HG03432 (cell line): ENCODE data around the gene LNP1.
"Not testable (repeated sequence)": the region's sequence is repeated elsewhere in the genome, so short reads cannot be mapped to it uniquely, and the experiment has no call there.

ENCODE experiments used
- ATAC-seq: cut with Tn5 transposase; IDR thresholded peaks from one replicate; pipeline ENCODE4 v1.9.1; 2021; ENCODE audit warnings: mild to moderate bottlenecking, moderate library complexity; ENCODE audit not compliant: unreplicated experiment

Gene LNP1

GRCh38 chr3:100427699-100428098 lies 26.4 kb downstream of the LNP1 start:
- ATAC-seq: no peak

GRCh38 chr3:100429187-100429716 lies 27.9 kb downstream of the LNP1 start:
- no peak for ATAC-seq

- ATAC-seq: no peak
These were observed 35.6 kb downstream of the LNP1 start for GRCh38 chr3:100436951-100437350.

GRCh38 chr3:100437721-100438622 lies 36.6 kb downstream of the LNP1 start:
- ATAC-seq: no peak

GRCh38 chr3:100438623-100438974 lies 37.3 kb downstream of the LNP1 start:
- ATAC-seq: no peak

GRCh38 chr3:100440895-100441294 lies 39.6 kb downstream of the LNP1 start:
- no peak for ATAC-seq

- ATAC-seq: no peak
These were observed 42.4 kb downstream of the LNP1 start for GRCh38 chr3:100443690-100444089.

- ATAC-seq: not testable (repeated sequence)
These were observed 45.7 kb downstream of the LNP1 start for GRCh38 chr3:100447067-100447466.

- no peak for ATAC-seq
These were observed 46.7 kb downstream of the LNP1 start for GRCh38 chr3:100448079-100448478.

- no peak for ATAC-seq
These were observed 47.9 kb downstream of the LNP1 start for GRCh38 chr3:100449214-100449613.

- no peak for ATAC-seq
These were observed 53.3 kb downstream of the LNP1 start for GRCh38 chr3:100454677-100455076.

GRCh38 chr3:100455841-100456550 lies 54.7 kb downstream of the LNP1 start:
- ATAC-seq: no peak

- ATAC-seq: no peak
These were observed 55.4 kb downstream of the LNP1 start for GRCh38 chr3:100456745-100457144.

- ATAC-seq: no peak
These were observed 56.5 kb downstream of the LNP1 start for GRCh38 chr3:100457811-100458210.

GRCh38 chr3:100458814-100459213 lies 57.5 kb downstream of the LNP1 start:
- ATAC-seq: no peak

- peak; percentile 85 for ATAC-seq
These were observed 61.7 kb downstream of the LNP1 start for GRCh38 chr3:100463002-100463401.

- no peak for ATAC-seq
These were observed 62.4 kb downstream of the LNP1 start for GRCh38 chr3:100463646-100464155.

- ATAC-seq: peak; percentile 55
These were observed 64.8 kb downstream of the LNP1 start for GRCh38 chr3:100465892-100466777.

GRCh38 chr3:100467133-100467532 lies 65.8 kb downstream of the LNP1 start:
- ATAC-seq: no peak

GRCh38 chr3:100468676-100469075 lies 67.3 kb downstream of the LNP1 start:
- ATAC-seq: no peak

- ATAC-seq: no peak
These were observed 69.6 kb downstream of the LNP1 start for GRCh38 chr3:100470951-100471350.
